GM19238 (cell line): ENCODE results near the gene FANCE.

ENCODE experiments used
- DNase-seq: peaks from one replicate; pipeline ENCODE4 v3.0.0; 2011; ENCODE audit warnings: low spot score; ENCODE audit not compliant: insufficient read length

FANCE gene, protein sequence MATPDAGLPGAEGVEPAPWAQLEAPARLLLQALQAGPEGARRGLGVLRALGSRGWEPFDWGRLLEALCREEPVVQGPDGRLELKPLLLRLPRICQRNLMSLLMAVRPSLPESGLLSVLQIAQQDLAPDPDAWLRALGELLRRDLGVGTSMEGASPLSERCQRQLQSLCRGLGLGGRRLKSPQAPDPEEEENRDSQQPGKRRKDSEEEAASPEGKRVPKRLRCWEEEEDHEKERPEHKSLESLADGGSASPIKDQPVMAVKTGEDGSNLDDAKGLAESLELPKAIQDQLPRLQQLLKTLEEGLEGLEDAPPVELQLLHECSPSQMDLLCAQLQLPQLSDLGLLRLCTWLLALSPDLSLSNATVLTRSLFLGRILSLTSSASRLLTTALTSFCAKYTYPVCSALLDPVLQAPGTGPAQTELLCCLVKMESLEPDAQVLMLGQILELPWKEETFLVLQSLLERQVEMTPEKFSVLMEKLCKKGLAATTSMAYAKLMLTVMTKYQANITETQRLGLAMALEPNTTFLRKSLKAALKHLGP

DNA sequence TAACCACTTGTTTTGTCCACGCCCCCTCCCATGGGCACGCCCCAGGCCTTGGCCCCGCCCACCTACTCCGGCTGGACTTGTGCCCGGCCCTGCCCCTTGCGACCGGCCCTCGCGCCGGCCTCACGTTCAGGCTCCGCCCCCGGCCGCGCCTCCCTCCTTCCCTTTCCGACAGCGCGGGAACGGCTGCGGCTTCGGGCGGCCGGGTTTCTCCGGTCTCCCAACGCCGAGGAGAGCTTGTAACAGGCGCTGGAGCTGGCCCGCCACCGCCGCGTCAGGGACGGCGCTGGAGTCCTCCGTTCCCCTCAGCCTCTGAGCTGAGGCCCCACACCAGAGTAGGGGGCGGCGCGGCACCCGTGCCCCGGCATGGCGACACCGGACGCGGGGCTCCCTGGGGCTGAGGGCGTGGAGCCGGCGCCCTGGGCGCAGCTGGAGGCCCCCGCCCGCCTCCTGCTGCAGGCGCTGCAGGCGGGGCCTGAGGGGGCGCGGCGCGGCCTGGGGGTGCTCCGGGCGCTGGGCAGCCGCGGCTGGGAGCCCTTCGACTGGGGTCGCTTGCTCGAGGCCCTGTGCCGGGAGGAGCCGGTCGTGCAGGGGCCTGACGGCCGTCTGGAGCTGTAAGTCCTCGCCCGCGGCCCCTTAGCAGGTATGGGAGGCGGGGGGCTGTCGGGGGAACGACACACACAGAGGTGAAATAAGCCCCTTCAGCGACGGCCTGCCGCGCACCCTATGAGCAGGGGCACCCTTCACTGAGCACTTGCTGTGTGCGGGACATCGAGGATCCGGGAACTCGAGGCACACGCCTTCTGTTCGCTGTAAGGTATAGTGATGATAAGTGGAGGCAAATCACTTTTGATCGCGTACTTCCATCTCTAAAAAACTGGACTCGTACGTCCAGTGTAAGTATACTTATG lies at the start of gene FANCE:
TSS of gene FANCE (plus strand) at position 156 of the 908 bp plus-strand sequence. CDS start at position 364, 208 bp downstream.
- peak; percentile 93 for DNase-seq

DNA sequence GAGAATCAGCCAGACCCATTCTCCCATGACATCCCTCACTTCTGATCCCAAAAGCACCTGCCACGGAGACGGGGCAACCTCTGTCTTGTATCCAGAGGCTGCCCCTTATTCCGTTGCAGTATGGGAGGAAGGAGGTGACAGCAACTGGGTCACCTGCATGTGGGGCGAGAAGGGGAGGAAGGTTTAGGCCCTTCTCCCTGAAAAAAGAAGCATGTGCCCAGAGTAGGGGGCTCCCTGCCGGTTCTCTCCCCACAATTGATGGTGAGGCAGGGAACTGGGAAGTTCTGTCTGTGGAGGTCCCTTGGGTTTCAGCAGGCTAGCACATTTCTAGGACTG lies 49.3 kb upstream of the FANCE start:
- no peak for DNase-seq

DNA sequence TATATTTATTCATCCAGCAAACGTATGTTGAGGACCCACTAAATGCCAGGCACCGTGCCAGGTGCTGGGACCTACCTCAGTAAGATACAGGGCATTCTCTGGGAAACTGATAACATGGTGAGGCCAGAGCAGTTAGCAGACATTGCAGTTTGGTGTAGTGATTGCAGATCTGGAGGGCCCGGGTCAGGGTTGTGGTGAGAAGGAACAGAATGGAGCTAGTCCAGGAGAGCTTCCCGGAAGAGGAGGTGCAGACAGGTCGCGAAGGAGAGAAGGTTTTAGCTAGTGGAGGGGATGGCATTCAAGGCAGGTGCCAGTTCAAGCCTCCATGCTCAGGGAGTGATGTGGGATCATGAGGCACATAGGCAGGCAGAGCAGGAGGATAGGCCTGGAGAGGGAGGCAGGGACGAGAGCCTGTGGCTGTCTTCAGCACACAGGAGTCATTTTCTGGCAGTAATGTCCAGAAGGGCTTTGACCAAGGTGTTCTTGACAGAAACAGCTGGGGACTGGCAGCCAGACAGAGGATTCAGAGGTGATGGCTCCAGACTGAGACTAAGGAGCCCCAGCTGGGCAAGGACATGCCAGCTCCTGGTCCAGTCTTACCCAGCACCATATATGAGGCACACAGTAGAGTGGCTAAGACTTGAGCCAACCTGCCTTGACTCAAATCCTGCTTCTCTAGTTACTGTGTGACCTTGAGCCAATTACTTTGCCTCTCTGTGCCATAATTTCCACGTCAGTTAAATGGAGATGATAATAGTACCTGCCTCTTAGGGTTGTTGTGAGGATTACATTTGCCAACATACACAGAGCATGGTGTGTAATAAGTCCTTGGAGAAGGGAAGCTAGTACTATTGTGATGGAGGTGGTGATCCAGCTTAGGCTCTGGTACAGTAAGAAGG lies 48.3 kb upstream of the FANCE start:
- DNase-seq: no peak

DNA sequence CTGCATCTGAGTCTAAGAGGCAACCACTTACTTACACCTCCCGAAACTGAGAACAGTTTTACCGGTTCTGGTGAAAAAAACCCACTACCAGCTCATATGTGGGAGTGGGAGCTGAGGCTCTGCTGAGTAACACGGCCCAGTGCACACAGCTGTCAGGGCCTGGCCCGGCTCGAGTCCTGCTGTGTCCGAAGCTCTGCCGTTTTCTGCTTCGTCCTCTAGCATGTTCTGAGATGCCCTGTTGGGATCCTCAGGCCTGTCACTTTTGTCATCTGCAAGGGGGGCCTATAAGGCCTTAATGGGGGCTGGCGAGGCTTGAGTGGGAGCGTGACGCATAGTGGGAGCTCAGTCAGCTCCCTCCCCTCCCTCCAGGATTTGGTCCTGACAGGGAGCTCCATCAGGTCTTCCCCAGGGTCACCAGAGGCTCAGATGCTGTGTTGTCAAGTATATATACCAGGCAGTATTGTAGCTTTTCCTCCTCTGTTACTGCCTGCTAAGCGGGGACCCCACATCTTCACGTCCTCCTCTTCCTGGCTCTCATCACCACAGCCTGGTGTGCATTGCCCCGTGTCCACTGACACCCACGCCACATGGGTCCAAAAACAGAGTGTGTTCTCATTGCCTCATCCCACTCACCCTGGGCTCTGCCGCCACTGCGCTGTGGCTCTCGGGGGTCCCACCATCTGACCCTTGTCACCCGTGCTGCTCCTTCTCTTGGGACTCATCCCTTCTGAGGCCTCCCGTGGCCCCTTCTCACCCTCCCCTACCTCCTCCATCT lies 45.2 kb upstream of the FANCE start:
- DNase-seq: no peak

DNA sequence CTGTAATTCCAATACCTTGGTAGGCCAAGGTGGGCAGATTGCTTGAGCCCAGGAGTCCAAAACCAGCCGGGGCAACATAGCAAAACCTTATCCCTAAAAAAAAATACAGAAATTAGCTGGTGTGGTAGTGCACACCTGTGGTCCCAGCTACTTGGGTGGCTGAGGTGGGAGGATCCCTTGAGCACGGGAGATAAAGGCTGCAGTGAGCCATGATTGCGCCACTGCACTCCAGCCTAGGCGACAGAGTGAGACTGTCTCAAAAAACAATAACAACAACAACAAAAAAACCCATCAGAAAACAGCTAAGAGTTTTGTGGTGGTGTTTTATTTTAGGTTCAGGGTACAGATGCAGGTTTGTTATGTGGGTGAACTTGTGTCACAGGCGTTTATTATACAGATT lies 42.9 kb upstream of the FANCE start:
- DNase-seq: no peak

DNA sequence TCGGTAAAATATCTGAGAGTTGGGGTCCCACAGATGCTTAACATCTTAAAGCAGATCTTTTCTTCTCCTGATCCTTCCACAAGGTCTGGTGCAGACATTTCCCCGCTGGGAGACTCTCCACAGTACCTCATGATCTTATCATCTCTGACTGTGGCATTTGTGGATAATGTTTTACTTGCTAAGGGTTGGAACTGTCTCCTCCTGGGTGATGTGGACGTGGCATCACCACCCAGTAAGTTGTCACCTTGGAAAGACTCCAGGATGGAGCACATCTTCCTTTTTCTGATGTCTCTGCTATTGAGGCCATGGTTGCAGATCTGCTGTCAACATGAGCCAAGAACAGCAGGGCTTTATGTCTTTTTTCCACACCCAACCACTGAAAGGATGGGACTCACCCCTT lies 42.0 kb upstream of the FANCE start:
- no peak for DNase-seq

DNA sequence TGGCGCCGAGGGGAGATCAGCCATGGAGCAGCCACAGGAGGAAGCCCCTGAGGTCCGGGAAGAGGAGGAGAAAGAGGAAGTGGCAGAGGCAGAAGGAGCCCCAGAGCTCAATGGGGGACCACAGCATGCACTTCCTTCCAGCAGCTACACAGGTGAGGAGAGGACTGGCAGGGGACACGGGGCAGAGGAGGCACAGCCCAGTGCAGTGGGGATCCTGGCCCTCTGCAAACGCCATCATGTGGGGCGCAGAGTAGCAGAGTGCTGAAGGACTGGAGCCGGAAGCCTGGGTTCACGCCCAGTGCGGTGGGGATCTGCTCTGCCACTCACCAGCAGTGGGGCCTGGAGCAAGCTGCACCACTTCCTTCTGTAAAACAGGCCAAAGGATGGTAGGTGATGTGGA lies 41.1 kb upstream of the FANCE start:
- no peak for DNase-seq

DNA sequence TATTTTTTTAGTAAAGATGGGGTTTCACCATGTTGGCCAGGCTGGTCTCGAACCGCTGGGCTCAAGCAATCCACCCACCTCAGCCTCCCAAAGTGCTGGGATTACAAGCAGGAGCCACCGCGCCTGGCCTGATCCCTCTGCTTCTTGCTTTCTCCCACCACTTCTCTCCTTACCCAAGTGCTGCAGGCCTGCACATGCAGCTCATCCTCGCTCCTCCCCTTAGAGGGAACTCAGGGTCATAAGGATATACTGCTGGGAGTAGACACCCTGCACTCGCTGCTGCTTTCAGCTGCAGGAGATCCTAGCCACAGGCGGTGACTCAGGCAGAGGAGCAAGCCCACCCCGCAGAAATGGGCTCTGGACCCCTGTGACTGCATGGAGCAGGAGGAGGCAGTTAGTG lies 40.0 kb upstream of the FANCE start:
- DNase-seq: no peak

DNA sequence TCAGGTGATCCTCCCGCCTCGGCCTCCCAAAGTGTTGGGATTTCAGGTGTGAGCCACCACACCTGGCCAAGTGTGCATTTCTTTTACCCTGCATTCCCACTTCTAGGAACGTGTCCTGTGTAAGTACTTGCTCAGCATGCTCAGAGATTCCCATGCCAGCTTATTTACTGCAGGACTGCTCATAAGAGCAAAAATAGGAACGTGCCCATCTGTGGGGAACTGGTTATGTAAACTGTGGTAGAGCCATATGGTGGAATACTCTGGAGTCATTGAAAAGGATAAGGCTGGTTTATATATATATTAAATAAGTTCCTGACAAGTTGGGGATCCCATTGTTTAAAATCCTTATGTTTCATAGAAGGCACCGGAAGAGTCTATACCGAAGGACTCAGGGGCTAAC lies 38.2 kb upstream of the FANCE start:
- no peak for DNase-seq

DNA sequence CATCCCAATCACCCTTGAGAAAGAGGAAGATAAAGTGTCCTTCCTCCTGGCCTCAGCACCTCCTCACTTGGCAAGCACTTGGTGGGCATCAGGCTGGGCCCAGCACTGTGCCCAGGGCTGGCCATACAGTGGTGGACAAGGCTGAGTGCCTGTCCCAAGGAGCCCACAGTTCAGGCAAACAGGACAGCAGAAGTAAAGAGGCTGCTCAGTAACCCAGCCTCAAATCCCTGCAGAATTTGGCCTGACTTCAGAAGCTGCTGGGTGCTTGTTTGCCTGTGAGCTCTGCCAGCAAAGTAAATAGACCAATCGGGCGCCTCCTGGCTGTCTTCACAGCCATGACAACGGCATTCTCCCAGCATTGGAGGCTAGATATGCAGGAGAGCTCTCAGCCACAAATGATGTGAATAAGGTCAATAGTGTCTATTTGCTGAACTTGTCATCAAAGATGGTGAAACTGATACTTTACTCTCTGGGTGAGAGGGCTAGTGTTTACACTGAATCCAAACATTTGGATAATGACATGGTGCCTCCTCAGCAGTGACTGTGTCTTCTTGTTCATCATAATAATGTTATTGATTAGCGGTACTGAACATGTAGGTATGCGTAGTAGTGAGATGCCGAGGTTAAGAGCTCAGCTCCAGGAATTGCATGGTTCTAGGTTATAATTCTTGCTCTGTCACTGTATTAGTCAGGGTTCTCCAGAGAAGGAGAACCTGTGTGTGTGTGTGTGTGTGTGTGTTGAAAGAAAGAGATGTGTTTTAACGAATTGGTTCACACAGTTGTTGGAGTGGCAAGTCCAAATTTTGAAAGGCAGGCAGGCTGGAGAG lies 36.9 kb upstream of the FANCE start:
- DNase-seq: no peak

DNA sequence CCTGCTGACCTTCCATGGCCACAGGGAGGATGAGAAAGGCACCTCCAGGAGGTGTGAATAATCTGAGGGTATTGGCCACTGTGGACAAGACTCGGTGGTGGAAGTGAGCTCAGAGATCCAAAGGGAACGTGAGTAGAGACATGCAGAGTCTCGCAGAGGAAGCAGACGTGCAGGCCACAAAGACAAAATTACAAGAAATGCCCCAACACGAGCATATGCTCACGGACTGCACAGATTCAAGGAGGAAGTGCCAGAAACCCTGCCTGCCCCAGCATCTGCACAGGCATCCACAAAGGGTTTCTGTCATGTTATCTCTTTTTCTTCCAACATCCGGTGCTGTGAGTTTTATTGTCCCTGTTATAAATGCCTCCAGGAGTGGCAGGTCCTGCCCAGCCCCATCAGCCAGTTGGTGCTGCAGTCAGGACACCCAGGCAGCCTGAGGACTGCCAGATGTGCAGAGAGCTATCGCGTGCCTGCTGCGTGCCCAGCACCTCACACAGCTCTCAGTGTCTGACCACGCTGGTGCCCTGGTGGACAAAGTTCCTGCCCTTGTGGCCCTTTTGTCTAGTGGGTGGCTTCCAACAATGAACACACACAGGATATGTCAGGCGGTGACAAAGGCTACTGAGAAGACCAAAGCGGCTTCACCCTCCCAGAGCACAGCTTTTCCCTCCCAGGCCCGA lies 34.0 kb upstream of the FANCE start:
- DNase-seq: no peak

DNA sequence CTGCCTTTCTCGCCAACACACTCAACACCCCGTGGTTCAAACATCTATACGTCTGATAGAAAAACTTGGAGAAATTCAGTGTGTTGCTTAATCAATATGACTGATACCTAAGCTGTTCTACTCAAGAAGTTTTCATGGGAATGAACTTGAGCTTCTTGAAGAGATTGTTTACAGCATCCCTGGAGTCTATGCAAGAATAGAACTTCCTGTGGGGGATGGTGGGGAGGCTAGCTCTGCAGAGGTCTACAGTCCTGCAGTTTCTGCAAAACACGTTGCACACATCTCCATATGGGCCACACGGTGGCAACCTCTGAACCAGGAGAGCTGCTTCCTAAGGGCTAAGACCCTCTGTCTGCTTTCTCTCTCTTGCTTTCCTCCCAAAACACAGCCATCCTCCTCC lies 32.7 kb upstream of the FANCE start:
- no peak for DNase-seq

DNA sequence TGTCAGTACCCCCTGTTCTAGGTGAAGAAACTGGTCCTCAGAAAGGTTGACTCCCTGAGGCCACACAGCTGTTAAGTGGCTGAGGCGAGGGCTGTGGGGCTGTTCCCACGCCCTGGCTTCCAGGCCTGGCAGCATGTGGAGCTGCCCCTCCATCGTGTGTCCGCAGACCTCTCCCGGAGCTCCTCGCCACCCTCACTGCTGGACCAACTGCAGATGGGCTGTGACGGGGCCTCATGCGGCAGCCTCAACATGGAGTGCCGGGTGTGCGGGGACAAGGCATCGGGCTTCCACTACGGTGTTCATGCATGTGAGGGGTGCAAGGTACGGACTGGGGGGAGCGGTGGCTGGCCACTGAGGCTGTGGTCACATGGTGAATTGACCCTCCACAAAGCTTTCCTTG lies 32.2 kb upstream of the FANCE start:
- DNase-seq: no peak

DNA sequence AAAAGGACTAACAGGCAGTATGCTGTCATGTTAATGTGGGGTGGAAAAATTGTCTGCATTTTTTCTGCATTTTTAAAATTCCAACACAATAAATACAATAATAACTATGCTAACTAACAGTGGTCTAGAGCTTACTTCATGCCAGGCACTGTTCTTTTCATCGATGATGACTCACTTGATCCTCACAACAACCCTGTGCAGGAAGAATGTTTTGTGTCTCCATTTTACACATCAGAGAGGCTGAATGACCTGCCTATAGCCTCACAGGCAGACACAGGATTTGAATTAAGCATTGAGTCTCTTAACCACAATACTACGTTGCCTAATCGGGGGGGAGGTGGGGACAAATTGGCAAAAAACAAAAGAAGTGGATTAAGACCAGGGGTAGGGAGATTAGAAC lies 26.9 kb upstream of the FANCE start:
- no peak for DNase-seq

DNA sequence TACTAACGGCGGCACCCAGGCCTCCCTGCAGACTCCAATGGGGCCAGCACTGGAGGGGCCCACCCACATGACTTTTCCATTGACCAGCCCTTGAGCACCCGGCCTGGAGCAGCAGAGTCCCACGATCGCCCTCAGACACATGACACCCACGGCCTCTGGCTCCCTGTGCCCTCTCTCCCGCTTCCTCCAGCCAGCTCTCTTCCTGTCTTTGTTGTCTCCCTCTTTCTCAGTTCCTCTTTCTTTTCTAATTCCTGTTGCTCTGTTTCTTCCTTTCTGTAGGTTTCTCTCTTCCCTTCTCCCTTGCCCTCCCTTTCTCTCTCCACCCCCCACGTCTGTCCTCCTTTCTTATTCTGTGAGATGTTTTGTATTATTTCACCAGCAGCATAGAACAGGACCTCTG lies 26.1 kb upstream of the FANCE start:
- no peak for DNase-seq

DNA sequence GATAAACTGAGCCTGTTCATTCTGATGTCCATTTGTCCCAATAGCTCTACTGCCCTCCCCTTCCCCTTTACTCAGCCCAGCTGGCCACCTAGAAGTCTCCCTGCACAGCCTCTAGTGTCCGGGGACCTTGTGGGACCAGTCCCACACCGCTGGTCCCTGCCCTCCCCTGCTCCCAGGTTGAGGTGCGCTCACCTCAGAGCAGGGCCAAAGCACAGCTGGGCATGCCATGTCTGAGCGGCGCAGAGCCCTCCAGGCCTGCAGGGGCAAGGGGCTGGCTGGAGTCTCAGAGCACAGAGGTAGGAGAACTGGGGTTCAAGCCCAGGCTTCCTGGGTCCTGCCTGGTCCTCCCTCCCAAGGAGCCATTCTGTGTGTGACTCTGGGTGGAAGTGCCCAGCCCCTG lies 24.7 kb upstream of the FANCE start:
- DNase-seq: no peak

DNA sequence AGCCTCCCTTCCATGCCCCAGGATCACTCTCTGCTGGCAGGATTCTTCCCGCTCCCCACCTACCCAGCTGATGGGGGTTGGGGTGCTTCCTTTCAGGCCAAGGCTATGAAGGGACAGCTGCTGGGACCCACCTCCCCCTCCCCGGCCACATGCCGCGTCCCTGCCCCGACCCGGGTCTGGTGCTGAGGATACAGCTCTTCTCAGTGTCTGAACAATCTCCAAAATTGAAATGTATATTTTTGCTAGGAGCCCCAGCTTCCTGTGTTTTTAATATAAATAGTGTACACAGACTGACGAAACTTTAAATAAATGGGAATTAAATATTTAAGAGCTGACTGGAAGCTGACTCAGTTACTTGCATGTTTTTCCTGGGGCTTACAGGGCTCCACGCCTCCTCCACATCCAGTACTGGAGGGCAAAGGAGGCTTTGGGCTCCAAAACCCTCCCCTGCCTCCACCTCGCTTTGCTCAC lies 24.3 kb upstream of the FANCE start:
- DNase-seq: no peak

DNA sequence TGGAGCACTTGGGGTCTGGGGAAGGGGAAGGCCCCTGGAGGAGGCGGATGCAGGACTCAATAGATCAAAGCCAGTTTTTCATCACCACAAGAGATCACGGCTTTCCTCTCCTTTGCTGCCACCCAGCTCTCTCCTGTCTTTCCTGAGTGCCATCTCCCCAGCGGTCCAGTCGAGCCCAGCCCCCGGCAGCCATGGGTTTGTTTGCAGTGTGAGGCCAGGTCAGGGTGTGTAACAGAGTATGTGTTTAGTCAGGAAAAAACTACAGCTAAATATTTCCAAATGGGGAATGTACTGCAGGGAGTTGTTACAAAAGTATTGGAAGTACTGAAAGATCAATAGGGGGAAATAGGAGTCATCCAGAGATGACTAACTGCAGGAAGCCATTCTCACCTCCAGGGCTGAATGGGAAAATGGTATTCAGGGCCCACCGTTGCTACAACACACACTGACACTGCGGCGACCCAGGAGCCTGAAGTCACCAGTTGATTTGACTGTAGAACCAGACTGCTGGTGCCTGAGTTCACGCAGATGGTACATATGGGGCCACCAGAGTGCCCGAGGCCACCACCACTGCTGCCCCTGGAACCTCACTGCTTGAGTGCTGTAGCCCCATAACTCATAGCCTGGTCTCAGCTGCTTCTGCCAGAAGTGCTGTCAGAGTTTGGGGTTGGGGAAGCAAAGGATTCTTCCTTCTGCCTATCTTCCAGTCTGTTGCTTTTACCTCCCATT lies 23.6 kb upstream of the FANCE start:
- no peak for DNase-seq
